SK-N-MC (cell line): ENCODE results near the gene PARD3B.

Source experiments
- DNase-seq: peaks from one replicate; pipeline ENCODE4 v3.0.0-alpha.2; 2011; ENCODE audit warnings: low read depth, low spot score
- H3K27ac ChIP-seq: fragments of 200-600 bp; sonication (generic); 2 replicates; pipeline ENCODE4 v1.5.1; 2016; ENCODE audit warnings: mixed run types
- H3K36me3 ChIP-seq: fragments of 200-600 bp; sonication (generic); 2 replicates; pipeline ENCODE4 v1.6.1; 2017; ENCODE audit warnings: antibody characterized with exemption, low read length, mixed read lengths; ENCODE audit not compliant: insufficient read depth
- H3K4me3 ChIP-seq: fragments of 200-600 bp; sonication (generic); 2 replicates; pipeline ENCODE4 v1.5.1; 2016
- H3K9ac ChIP-seq: fragments of 200-600 bp; sonication (generic); 2 replicates; pipeline ENCODE4 v1.8.0; 2017; ENCODE audit warnings: mixed run types, mixed read lengths; ENCODE audit not compliant: insufficient read length
- H3K9me3 ChIP-seq: fragments of 200-600 bp; sonication (generic); 2 replicates; pipeline ENCODE4 v1.6.1; 2017; ENCODE audit warnings: low read depth, mild to moderate bottlenecking, antibody characterized with exemption, low read length, moderate library complexity, mixed read lengths
- EZH2 ChIP-seq: fragments of 200-600 bp; sonication (generic); IDR thresholded peaks from one replicate; pipeline ENCODE4 v1.6.1; 2017; ENCODE audit warnings: antibody characterized with exemption
- FOXP2 ChIP-seq: optimal IDR thresholded peaks from 2 replicates; pipeline ENCODE3; 2011; ENCODE audit warnings: mild to moderate bottlenecking, moderate library complexity; ENCODE audit not compliant: insufficient read depth; ENCODE audit errors: extremely low read length, control extremely low read depth
- POLR2AphosphoS5 ChIP-seq: IDR thresholded peaks from 2 replicates; pipeline ENCODE4 v1.6.1; 2012; ENCODE audit warnings: mild to moderate bottlenecking, low read depth, low read length, borderline replicate concordance

PARD3B gene

GRCh38 chr2:205401511-205401910, 856.2 kb downstream of the PARD3B start:
- Histone ChIP-seq H3K9me3 (no peaks in the 10 kb centered on the region), H3K27ac (no peak overlapping the region), H3K4me3 (no peak overlapping the region), H3K36me3 (no peaks in the 10 kb centered on the region), H3K9ac (no peak overlapping the region)
- TF ChIP-seq FOXP2, result no peak
- no peak for TF ChIP-seq EZH2
- no peak for TF ChIP-seq POLR2AphosphoS5
- no peak for DNase-seq

- no peaks in the 10 kb centered on the region for H3K36me3 ChIP-seq
- no peak for TF ChIP-seq EZH2
- no peak for TF ChIP-seq FOXP2
- TF ChIP-seq POLR2AphosphoS5, result no peak
- no peak overlapping the region for H3K9ac ChIP-seq
- DNase-seq, result no peak
- no peaks in the 10 kb centered on the region for H3K9me3 ChIP-seq
- no peak overlapping the region for H3K27ac ChIP-seq
- H3K4me3 ChIP-seq, result no peak overlapping the region
Measured at GRCh38 chr2:205402011-205402410, 856.7 kb downstream of the PARD3B start.

DNA sequence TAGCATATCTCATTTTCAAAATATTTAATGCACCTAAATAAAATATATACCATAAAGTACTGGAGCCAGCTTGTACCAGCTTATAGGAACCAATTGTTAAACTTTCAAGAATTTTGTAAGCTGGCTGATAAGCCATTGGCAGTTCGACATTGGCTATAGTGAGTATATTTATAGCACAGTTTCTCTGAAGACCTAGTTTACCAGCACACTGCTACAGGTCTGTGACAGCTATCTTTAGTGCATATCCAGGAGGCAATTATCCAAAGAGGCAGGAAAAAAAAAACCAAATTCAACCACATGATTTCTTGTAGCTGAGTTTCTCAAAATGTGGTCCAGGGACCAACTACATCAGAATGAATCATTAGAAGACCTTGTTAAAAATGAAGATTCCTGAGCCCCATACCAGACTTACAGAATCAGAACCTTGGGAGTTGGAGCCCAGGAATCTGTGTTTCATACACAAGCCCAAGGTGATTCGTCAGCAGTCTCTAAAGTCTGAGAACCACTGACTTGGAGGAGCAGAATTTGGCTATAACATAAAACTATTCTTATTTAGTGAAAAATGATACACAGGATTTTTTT, 858.1 kb downstream of the PARD3B start:
- H3K9ac ChIP-seq, result no peak overlapping the region
- no peak for TF ChIP-seq EZH2
- no peak for TF ChIP-seq POLR2AphosphoS5
- no peak overlapping the region for H3K4me3 ChIP-seq
- H3K36me3 ChIP-seq, result no peaks in the 10 kb centered on the region
- DNase-seq, result no peak
- no peaks in the 10 kb centered on the region for H3K9me3 ChIP-seq
- no peak overlapping the region for H3K27ac ChIP-seq

- TF ChIP-seq EZH2 (no peak), POLR2AphosphoS5 (no peak), FOXP2 (no peak)
- Histone ChIP-seq H3K36me3 (no peaks in the 10 kb centered on the region), H3K9me3 (no peaks in the 10 kb centered on the region), H3K4me3 (no peak overlapping the region), H3K9ac (no peak overlapping the region), H3K27ac (no peak overlapping the region)
- DNase-seq, result no peak
Measured at GRCh38 chr2:205405194-205405593, 859.9 kb downstream of the PARD3B start.

DNA sequence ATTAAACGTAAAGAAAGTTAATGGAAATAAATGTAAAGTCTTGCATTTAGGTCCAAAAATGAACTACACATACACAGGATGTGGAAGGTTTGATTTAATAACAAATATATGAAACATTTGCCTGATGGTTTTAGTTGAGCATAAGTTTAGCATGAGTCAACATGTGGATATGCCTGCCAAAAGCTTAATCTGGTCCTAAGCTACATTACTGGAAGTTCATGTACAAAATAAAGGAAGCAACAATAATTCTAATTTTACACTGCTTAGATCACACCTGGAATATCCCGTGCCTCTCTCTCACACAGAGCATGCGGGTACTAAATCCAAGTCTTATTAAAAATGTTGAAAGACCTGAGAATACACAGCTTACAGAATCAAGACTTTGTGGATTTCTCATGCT, 860.5 kb downstream of the PARD3B start:
- Histone ChIP-seq H3K4me3 (no peak overlapping the region), H3K9me3 (no peaks in the 10 kb centered on the region), H3K36me3 (no peaks in the 10 kb centered on the region), H3K9ac (no peak overlapping the region), H3K27ac (no peak overlapping the region)
- no peak for DNase-seq
- TF ChIP-seq EZH2, result no peak
- TF ChIP-seq FOXP2, result no peak
- no peak for TF ChIP-seq POLR2AphosphoS5

DNA sequence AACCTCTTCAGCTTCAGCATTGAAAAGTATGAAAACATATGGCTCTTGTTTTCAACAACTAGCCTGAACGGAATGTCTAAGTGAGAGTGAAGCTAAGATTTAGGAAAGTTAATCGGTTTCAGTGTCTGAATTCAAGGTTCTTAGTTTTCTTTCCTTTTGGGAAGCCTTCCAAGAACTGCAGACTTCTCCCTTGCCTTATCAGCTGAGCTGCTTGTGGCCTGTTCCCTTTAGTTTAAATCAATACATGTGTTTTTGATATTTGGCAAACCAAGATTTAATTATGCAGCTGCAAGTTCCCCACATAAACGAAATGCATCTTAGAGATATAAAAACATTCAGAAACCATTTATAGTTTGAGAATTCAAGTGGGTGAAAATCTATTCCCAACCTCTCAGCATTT, 862.7 kb downstream of the PARD3B start:
- DNase-seq, result peak; percentile 85
- Histone ChIP-seq H3K9ac (no peak overlapping the region), H3K36me3 (no peaks in the 10 kb centered on the region), H3K4me3 (peak overlapping the region; percentile 49), H3K27ac (peak overlapping the region; percentile 87), H3K9me3 (no peaks in the 10 kb centered on the region)
- TF ChIP-seq POLR2AphosphoS5 (no peak; the same call in 1 of the 2 replicates), EZH2 (no peak), FOXP2 (no peak)

DNA sequence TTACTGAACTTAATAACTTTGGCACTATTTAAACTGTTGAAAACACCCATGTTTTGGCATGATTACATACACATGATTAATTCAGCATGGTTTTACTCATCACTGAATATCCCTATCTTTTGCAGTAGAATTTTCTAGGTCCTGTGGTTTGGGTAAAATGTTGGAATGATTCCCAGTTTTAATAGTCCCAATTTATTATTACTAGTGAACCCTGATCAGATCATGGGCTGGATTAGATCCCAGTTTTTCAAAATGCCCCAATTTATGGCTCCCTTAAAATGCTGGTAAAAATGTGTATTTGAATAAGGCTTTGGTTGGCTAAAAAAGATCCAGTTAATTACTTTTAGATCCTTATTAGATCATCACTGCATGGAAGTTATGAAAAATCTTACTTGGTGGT, 863.4 kb downstream of the PARD3B start:
- TF ChIP-seq EZH2 (no peak), POLR2AphosphoS5 (no peak), FOXP2 (no peak)
- Histone ChIP-seq H3K4me3 (peak overlapping the region; percentile 49), H3K9me3 (no peaks in the 10 kb centered on the region), H3K9ac (peak overlapping the region; percentile 9), H3K27ac (peak overlapping the region; percentile 87), H3K36me3 (no peaks in the 10 kb centered on the region)
- DNase-seq, result peak; percentile 45

DNA sequence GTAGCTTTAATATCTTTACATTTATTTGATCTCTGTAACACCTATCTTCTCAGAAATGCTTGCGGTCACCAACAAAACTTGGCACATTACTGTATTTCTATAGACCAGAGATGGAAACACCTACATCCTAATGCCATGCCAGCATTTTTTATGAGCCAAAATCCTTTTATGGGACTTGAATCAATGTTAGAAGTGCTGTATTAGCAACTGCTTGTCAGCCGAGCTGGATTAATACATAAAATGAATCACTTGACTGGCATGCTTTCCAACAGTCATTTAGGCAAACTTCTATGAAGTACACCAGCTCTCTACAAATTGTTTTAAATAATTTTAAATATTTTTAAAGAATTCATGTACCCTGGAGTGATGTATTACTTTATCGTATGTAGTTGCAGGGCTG, 864.1 kb downstream of the PARD3B start:
- TF ChIP-seq EZH2 (no peak), POLR2AphosphoS5 (no peak), FOXP2 (no peak)
- peak overlapping the region; percentile 87 for H3K27ac ChIP-seq
- no peak for DNase-seq
- peak overlapping the region; percentile 49 for H3K4me3 ChIP-seq
- H3K36me3 ChIP-seq, result no peaks in the 10 kb centered on the region
- H3K9ac ChIP-seq, result no peak overlapping the region
- H3K9me3 ChIP-seq, result no peaks in the 10 kb centered on the region

DNA sequence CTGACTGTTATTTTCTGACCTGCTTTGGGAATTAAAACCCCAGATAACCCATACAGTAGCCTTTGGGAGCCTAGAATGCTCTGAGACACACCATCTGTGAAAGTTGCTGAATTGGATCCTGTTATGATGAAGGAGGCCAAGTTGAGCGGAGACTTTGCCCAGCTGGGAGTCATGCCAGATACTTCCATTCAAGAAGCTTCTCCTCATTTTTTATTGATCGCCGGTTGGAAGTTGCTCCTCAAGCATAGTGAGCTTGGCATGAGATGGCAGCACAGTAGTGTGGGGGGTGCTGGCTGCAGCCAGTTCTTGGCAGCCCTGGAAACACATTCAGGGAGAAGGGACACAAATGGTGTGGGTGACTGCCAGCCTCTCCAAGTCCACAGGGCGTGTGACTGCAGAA, 866.3 kb downstream of the PARD3B start:
- H3K4me3 ChIP-seq, result no peak overlapping the region
- TF ChIP-seq EZH2 (no peak), POLR2AphosphoS5 (no peak), FOXP2 (no peak)
- H3K9ac ChIP-seq, result no peak overlapping the region
- no peaks in the 10 kb centered on the region for H3K36me3 ChIP-seq
- H3K9me3 ChIP-seq, result no peaks in the 10 kb centered on the region
- no peak for DNase-seq
- no peak overlapping the region for H3K27ac ChIP-seq
